Inflammatory macrophage treated with lipopolysaccharide for 4 hours (primary cell): ENCODE results near the gene KPNA5.
"Not testable (repeated sequence)": the region's sequence is repeated elsewhere in the genome, so short reads cannot be mapped to it uniquely, and the experiment has no call there.

ENCODE experiments used
- DNase-seq: peaks from one replicate; pipeline ENCODE4 v3.0.0-alpha.2; 2020

Gene KPNA5

DNA sequence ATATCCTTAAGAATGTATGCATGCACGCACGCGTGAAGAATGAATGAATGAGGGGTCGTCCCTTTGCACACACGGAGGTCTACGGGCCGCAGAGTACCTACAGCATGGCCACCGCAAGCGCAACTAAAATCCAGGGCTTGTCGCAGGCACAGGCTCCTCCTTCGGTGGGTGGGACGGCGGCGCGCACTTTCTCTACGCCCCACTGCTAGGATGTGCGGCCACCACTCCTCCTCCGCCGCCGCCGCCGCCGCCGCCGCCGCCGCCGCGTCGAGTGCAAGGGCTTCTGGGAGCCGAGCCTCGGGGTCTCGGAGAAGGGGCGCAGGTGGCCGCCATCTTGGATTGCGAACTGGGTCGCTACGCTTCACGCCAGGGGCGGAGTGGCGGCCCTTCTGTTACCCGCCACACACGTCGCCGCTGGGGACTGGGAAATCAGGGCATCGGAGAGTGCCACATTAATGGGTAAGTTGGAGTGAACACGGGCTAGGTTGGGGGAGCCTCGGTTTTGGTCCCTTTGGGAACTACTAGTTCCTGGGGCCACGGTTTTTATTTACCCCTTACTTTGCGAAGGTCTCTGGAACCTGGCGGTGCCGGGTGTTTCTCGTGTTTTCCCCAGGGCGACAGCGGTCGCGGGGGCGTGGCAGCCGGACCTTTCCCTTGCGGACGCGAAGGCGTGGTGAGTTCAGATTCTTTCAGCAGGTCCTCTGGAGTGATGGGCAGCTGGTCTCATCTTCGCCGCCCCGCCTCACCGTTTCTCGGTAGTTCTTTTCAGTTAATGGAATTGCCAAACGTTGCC is at the start of gene KPNA5:
KPNA5 (plus strand) TSS at position 332 of the 793 bp plus-strand sequence; CDS start at position 456, 124 bp downstream.
- peak; percentile 89 for DNase-seq

DNA sequence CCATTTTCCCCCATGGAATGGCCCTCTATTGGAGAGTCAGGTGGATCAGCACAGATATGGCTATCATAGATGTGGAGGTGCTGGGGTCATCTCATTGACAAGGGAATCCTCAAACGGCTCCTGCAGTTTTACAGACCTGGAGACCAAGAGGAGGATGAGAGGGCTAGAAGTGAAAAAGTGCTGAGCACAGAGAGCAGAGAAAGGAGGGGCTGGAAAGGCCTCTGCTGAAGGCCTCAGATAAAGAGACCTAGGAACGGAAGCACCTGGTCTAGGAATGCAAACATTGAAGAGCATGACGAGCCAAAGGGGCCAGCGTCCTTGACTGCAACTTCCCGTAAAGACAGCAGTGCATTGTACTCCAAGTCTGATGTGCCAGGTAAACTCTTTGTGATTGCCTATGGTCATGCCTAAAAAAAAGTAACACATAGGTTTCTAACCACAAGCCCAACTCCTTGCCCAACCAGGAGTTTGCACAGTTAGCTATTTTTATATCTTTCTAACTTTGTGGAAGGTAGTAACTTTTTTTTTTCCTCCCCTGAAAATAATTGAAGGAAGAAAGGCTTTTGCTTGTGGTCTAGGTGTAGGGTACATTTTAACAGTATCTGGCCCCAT is 49.5 kb upstream of the KPNA5 start:
- no peak for DNase-seq

DNA sequence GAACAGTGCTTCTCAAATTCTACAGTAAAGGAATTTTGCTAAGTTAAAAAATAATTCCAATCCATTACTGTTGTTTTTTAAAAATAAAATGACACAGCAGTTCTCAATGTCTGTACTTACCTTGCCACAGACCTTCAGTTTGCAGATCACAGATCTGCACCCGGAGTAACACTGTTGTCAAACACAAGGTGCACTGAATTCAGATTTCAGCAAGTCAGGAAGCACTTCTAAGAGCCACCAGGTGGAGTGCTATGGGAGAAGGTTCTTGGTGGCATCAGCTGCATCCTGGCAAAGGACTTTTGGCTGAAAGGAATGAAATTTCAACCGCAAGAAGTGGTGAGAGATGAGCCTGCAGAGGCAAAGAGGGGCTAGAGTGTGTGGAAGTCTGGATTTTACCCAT is 47.3 kb upstream of the KPNA5 start:
- DNase-seq, result no peak

DNA sequence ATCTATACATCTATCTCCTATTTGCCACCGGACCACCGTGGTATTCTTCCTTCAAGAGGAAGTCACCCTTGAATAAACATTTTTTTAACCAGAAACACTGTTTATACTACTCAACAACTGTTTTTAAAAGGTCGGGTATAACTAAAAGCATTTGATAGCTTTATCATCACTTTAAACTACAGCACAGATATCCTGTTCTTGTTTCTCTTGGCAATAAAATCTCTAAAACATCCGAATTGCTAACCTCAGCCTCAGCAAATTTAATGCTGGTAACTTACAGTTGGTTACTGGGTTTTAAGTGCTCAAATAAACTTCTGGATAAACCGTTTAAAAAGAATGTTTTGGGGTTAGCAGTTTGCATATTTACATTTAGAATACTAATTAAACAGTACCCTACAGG is 32.9 kb upstream of the KPNA5 start:
- no peak for DNase-seq

DNA sequence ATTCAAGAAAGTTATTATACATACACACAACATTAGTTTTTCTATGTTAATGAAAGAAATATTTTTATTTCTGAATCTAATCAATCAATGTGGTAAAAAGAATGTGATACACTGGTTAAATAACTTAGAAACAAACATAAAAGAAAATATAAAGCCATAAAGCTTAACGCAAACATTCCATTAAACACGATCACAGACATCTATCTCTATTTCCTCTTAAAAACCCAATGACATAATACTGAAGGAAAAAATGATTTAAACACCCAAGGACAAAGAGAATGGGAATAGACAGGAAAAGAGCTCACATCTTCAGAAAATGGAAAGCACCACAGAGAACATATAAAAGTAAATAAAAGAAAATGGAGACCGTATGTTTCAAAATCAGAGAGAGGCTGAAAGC is 31.9 kb upstream of the KPNA5 start:
- DNase-seq, result no peak

DNA sequence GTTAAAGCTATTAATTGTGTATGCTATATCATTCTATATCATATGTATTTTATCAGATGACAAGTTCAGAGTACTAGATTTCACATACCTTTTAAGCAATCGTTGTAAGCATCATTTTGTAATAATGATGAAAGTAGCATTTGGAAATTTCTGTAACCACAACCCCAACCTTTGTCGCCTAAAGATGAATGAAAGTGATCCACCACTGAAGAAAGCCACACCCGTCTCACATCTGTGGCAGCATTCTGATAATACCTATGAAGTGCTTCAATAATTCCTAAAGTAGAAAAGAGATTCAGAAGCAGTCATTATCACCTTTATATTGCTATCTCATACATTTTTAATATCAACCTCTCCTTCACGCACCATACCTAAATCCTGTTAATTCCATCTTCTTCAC is 29.1 kb upstream of the KPNA5 start:
- DNase-seq, result peak; percentile 19

DNA sequence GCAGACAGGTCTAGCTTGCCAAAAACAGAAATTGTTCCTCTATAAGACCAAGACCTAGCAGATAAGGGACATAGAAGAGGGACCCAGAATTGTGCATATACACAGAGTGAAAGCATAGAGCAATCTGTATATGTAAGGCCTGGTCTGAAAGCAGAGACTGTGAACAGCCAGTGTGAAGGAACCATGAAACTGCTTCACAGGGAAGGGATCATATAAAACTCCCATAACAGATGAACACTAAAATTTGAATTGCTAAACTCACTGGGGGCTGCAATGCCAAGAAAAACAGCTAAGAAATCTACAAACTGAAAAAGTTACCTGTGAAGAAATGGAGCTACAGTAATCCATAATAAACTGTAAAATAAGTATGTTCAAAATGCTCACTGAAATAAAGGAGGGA is 19.4 kb upstream of the KPNA5 start:
- no peak for DNase-seq

DNA sequence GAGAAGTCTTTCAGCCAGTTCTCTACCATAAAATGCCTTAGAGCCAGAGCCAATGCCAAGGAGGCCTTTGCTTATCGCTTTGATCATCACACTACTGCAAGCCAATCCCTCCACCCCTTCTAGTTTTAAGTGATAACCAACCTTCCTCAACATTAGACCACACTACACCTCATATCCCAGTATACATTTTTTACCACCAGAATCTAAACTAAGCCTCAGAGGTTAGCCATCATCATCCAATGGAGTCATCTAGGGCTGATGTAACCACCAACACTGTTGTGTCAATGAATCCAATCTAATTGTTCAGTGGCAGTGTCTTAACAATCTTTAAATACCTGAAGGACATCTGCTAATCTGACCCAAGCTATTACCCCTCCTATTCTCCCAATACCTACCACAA is 18.8 kb upstream of the KPNA5 start:
- no peak for DNase-seq

DNA sequence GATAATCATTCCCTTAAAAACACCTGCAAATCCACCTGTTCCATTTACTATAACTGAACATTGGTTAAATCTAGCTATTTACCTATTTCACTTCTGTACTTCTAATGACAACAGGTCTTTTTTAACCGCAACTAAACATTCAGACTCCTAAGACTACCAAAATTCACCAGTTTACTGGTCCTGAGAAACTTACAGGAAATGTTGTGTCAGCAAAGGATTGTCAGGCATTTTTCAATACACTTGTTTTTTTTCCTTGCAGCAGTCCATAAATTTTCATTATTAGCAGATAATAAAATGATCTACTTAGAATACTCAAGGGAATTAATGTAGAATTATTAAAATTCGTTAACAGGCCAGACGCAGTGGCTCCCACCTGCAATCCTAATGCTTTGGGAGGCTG is 17.7 kb upstream of the KPNA5 start:
- DNase-seq, result no peak

DNA sequence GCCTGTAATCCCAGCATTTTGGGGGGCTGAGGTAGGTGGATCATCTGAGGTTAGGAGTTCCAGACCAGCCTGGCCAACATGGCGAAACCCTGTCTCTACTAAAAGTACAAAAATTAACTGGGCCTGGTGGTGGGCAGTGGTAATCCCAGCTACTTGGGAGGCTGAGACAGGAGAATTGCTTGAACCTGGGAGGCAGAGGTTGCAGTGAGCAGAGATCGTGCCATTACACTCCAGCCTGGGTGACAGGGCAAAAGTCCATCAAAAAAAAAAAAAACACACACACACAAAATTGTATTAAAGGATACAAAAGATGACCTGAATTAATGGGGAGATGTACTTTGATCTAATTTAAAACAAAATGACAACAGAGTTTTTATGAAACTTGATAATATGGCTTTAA is 16.8 kb upstream of the KPNA5 start:
- DNase-seq, result not testable (repeated sequence)

DNA sequence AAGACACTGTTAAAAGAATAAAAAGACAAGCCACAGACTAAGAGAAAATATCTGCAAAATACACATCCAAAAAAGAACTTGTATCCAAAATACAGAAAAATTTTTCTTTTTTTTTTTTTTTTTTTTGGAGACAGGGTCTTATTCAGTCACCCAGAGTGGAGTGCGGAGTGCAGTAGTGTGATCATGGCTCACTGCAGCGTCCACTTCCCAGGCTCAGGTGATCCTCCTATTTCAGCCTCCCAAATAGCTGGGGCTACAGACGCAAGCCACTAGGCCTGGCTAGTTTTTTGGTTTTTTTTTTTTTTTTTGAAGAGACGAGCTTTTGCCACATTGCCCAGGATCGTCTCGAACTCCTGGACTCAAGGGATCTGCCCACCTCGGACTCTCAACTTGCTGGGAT is 15.5 kb upstream of the KPNA5 start:
- no peak for DNase-seq

DNA sequence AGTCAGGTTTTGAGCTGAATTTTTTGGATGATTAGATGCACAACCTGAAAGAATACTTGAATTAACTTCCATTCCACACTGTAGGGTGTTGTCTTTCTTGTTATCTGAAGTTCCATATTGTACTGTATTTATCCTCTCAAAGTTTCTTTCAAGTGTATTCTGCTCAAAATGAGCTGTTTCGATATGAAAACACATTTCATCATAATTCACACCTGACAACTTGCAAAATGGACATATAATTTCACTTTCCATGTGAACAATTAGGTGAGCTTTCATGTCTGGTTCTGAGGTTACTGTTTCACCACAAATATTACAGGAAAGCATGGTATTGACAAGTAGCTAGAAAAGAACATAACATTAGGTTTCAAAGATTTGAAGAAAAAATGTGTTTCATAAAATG is 14.1 kb upstream of the KPNA5 start:
- no peak for DNase-seq

DNA sequence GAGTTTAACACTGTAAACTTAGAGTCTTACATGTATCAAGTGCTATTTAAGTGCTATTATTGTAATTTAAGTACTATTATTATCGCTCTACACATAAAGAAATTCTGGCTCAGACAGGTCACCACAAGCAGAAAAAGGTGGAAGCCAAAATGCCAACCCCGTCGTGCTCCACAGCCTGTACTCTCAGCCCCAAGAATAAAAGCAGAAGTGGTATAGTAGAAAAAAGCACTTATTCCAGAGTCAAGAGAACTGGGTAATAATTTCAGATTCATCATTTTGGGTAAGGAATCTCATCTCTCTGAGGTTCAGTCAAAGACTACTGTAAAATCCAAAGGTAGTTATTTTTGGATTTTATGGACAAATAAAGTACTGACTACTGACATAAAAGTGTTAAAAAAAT is 13.4 kb upstream of the KPNA5 start:
- peak; percentile 58 for DNase-seq

DNA sequence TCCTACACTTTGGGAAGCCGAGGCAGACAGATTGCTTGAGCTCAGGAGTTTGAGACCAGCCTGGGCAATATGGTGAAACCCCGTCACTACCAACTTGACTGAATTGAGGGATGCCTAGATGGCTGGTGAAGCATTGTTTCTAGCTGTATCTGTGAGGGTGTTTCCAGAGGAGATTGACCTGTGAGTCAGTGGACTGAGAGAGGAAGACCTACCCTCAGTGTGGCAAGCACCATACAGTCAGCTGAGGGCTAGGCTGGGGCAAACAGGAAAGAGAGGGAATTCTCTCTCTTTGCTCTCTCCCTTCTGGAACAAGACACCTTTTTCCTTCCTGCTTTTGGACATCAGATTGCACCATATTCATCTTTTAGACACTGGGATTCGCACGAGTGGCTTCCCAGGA is 8.7 kb upstream of the KPNA5 start:
- no peak for DNase-seq

DNA sequence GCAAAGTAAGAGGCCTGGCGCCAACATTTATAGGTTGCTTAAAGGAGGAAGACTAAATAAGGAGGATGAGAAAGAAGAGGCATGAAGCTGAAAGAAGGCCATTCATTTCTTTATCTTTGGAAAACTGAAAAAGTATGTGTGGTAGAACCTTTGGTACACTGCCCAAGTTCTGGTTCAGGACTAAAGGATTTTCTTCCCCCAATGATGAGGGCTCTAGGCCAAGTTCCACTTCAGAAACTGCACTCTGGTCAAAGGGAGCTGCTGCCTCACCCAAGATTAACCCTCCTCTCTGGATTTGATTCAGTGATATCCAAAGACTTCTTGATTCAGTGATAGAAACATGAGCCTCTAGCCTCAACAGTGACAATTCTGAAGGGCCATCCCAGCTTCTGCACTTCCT is 5.0 kb upstream of the KPNA5 start:
- DNase-seq, result no peak

DNA sequence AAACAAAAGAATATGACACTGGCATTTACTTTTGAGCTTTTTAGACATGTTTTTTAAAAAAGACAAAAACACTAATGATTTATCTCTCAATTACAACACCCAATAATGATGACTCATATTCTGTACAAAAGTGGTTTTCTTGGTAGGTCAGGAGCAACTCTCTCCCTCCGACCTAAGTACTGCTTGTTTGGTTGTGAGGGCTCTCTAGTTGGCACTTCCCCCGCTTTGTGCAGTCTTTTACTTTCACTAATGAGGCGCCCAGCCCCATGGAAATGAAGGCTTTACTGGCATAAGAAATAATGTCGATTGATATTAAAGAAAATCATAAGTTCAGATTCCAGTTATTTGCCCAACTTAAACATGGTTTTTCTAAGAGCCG is 1.3 kb downstream of the KPNA5 start:
- peak; percentile 67 for DNase-seq

DNA sequence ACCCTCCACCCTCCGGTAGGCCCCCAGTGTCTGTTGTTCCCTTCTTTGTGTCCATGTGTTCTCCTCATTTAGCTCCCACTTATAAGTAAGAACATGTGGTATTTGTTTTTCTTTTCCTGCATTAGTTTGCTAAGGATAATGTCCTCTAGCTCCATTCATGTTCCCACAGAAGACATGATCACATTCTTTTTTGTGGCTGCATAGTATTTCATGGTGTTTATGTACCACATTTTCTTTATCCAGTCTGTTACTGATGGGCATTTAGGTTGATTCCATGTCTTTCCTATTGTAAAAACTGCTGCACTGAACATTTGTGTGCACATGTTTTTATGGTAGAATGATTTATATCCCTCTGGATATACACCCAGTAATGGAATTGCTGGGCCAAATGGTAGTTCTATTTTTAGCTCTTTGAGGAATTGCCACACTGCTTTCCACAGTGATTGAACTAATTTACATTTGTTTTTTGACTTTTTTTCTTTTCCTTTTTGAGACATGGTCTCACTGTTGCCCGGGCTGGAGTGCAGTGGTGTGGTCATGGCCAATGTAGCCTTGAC is 4.5 kb downstream of the KPNA5 start:
- no peak for DNase-seq

DNA sequence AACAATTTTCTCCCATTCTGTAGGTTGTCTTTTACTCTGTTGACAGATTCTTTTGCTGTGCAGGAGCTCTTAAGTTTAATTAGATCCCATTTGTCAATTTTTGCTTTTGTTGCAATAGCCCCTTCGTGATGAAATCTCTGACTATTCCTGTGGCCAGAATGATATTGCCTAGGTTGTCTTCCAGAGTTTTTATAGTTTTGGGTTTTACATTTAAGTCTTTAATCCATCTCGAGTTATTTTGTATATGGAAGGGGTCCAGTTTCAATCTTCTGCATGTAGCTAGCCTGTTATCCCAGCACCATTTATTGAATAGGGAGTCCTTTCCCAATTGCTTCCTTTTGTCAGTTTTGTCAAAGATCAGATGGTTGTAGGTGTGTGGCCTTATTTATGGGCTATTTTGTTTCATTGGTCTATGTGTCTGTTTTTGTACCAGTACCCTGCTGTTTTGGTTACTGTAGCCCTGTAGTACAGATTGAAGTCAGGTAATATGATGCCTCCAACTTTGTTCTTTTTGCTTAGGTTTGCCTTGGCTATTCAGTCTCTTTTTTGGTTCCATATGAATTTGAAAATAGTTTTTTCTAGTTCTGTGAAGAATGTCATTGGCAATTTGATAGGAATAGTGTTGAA is 5.6 kb downstream of the KPNA5 start:
- not testable (repeated sequence) for DNase-seq

DNA sequence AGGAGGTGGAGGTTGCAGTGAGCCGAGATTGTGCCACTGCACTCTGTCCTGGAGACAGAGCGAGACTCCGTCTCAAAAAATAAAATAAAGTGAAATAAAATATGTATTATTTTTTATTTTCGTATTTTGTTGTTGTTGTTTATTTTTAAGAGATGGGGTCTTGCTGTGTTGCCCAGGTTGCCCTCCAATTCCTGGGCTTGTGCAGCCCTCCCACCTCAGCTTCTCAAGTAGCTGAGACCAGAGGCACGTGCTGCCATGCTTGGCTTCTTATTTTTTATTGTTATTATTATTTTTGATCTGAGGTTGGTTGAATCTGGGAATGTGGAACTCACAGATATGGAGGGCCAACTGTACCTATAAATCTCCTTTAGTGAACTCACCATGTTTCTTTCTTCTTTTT is 10.1 kb downstream of the KPNA5 start:
- no peak for DNase-seq

DNA sequence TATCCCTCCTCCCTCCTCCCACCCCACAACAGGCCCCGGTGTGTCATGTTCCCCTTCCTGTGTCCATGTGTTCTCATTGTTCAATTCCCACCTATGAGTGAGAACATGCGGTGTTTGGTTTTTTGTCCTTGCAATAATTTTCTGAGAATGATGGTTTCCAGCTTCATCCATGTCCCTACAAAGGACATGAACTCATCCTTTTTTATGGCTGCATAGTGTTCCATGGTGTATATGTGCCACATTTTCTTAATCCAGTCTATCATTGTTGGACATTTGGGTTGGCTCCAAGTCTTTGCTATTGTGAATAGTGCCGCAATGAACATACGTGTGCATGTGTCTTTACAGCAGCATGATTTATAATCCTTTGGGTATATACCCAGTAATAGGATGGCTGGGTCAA is 11.9 kb downstream of the KPNA5 start:
- DNase-seq, result not testable (repeated sequence)

DNA sequence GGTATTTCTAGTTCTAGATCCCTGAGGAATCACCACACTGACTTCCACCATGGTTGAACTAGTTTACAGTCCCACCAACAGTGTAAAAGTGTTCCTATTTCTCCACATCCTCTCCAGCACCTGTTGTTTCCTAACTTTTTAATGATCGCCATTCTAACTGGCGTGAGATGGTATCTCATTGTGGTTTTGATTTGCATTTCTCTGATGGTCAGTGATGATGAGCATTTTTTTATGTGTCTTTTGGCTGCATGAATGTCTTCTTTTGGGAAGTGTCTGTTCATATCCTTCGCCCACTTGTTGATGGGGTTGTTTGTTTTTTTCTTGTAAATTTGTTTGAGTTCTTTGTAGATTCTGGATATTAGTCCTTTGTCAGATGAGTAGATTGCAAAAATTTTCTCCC is 12.3 kb downstream of the KPNA5 start:
- not testable (repeated sequence) for DNase-seq

DNA sequence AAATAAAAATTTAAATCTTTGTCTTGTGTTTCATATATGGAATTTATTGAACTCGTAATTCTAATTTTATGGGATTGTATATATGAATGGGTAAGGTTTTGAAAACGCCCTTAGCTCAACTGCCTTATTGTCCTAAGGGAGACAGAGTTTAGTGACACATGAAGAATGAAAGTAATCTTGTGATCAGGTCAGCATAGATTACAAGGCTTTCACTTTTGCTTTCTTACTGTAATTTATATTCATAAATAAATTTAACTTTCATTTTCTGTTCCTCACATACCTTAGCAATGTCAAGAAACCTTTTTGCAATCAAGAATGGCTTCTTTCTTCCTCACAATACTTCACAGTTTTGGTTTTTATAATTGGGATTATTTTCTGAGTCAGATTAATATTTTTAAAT is 14.4 kb downstream of the KPNA5 start:
- peak; percentile 93 for DNase-seq

DNA sequence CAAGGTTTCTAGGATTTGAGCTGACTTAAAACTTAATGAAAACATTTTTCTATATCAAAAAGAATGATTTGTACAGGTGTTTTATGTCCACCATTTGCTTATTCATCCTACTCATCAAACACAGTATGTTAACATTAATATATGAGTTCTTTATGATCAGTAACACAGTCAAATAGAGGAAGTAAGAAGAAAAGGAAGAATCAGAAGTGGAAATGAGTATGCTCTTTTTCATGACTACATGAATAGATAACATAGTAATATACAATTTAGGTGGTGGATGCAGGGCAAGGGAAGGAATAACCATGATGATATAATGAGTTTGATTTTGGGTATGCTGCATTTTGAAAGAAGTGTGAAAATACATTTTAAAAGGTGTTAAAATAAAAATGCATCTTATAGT is 16.5 kb downstream of the KPNA5 start:
- DNase-seq, result peak; percentile 50

DNA sequence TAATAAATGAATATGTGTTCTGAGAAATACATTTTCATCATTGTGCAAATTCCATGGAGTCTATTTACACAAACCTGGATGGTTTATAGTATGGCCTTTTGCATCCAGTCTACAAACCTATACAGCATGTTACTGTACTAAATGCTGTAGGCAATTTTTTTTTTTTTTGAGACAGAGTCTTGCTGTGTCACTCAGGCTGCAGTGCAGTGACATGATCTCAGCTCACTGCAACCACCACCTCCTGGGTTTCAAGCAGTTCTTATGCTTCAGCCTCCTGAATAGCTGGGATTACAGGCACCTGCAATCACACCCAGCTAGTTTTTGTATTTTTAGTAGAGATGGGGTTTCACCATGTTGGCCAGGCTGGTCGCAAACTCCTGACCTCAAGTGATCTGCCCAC is 22.9 kb downstream of the KPNA5 start:
- not testable (repeated sequence) for DNase-seq
